ENCODE data around the gene ZNF609.

GRCh38 chr15:64476550-64476949, 16.2 kb downstream of the ZNF609 start:
- no peak for TF ChIP-seq CTCF (IDR thresholded peaks at IDR 0.05; ENCODE audit: low read depth, low read length)
- TF ChIP-seq EZH2phosphoT487 (IDR thresholded peaks at IDR 0.05; ENCODE audit: low read depth), result no peak
